ENCODE data around the gene GPBP1.
"Not testable (repeated sequence)": the region's sequence is repeated elsewhere in the genome, so short reads cannot be mapped to it uniquely, and the experiment has no call there.

GPBP1 gene

GRCh38 chr5:57276353-57276752 is 102.5 kb downstream of the GPBP1 start:
- DNase-seq = no peak
- H3K36me3 ChIP-seq (replicated peaks) = no peaks in the 10 kb centered on the region
- in situ Hi-C loops (cut with HindIII; ENCODE audit: low pct_ligation_motif_present, low sequenced_read_pairs) = no loop called here

GRCh38 chr5:57277085-57277484 is 103.2 kb downstream of the GPBP1 start:
- Histone ChIP-seq H3K27me3 (replicated peaks) (no peaks in the 10 kb centered on the region), H3K4me3 (ENCODE audit: low read depth, low read length) (no peak overlapping the region), H3K36me3 (replicated peaks) (no peaks in the 10 kb centered on the region), H3K27ac (no peak overlapping the region)
- TF ChIP-seq CTCF (IDR thresholded peaks at IDR 0.05; ENCODE audit: low read depth, low read length, missing control alignments) = peak; percentile 21
- in situ Hi-C loops (cut with HindIII; ENCODE audit: low pct_ligation_motif_present, low sequenced_read_pairs) = no loop called here
- DNase-seq = no peak

More at GRCh38 chr5:57276353-57276752, 102.5 kb downstream of the GPBP1 start:
- H3K4me3 ChIP-seq (ENCODE audit: low read depth, low read length) = no peak overlapping the region
- no peak for TF ChIP-seq CTCF (IDR thresholded peaks at IDR 0.05; ENCODE audit: low read depth, low read length, missing control alignments)
- no peak overlapping the region for H3K27ac ChIP-seq
- H3K27me3 ChIP-seq (replicated peaks) = no peaks in the 10 kb centered on the region

- no peak overlapping the region for H3K4me3 ChIP-seq (ENCODE audit: low read depth, low read length)
- DNase-seq = no peak
- in situ Hi-C loops (cut with HindIII; ENCODE audit: low pct_ligation_motif_present, low sequenced_read_pairs) = no loop called here
- no peak for TF ChIP-seq CTCF (IDR thresholded peaks at IDR 0.05; ENCODE audit: low read depth, low read length, missing control alignments)
- no peak overlapping the region for H3K27ac ChIP-seq
- H3K36me3 ChIP-seq (replicated peaks) = no peaks in the 10 kb centered on the region
- H3K27me3 ChIP-seq (replicated peaks) = no peaks in the 10 kb centered on the region
These were observed 107.0 kb downstream of the GPBP1 start for GRCh38 chr5:57280853-57281252.

- H3K27me3 ChIP-seq (replicated peaks); H3K36me3 ChIP-seq (replicated peaks); in situ Hi-C loops (cut with HindIII; ENCODE audit: low pct_ligation_motif_present, low sequenced_read_pairs); H3K27ac ChIP-seq; H3K4me3 ChIP-seq (ENCODE audit: low read depth, low read length); DNase-seq: not testable (repeated sequence)
These were observed 111.2 kb downstream of the GPBP1 start for GRCh38 chr5:57285084-57285483.

- DNase-seq = no peak
- no peaks in the 10 kb centered on the region for H3K36me3 ChIP-seq (replicated peaks)
- H3K4me3 ChIP-seq (ENCODE audit: low read depth, low read length) = no peak overlapping the region
- no peak for TF ChIP-seq CTCF (IDR thresholded peaks at IDR 0.05; ENCODE audit: low read depth, low read length, missing control alignments)
- in situ Hi-C loops (cut with HindIII; ENCODE audit: low pct_ligation_motif_present, low sequenced_read_pairs) = no loop called here
- no peaks in the 10 kb centered on the region for H3K27me3 ChIP-seq (replicated peaks)
- no peak overlapping the region for H3K27ac ChIP-seq
These were observed 118.0 kb downstream of the GPBP1 start for GRCh38 chr5:57291894-57292293.

GRCh38 chr5:57292336-57292735 is 118.5 kb downstream of the GPBP1 start:
- Histone ChIP-seq H3K27ac (no peak overlapping the region), H3K4me3 (ENCODE audit: low read depth, low read length) (no peak overlapping the region), H3K27me3 (replicated peaks) (no peaks in the 10 kb centered on the region), H3K36me3 (replicated peaks) (no peaks in the 10 kb centered on the region)
- no peak for TF ChIP-seq CTCF (IDR thresholded peaks at IDR 0.05; ENCODE audit: low read depth, low read length, missing control alignments)
- in situ Hi-C loops (cut with HindIII; ENCODE audit: low pct_ligation_motif_present, low sequenced_read_pairs) = no loop called here
- no peak for DNase-seq

Data from brain microvascular endothelial cell (primary cell).